Endothelial cell of umbilical vein (primary cell): ENCODE data around the gene NLE1. TPM values are rescaled to one million over a fixed set of nuclear protein-coding genes. Genes with fewer than 3 reads are reported as not detected.

Experiments used
- BruUV-seq: library from RNA; stranded (reverse); fragments of 400-500 nt; replicated peaks from 2 replicates; lab custom pipeline; 2021; lab: Mats Ljungman, UMichigan
- CTCF ChIA-PET: fragments of 300-600, 350-600 bp; sonication (Branson Sonifier 250); formaldehyde crosslinking; loops from one replicate; lab custom pipeline; 2021; ENCODE audit warnings: antibody characterized with exemption, inconsistent platforms; lab: Charles Lee
- POLR2A ChIA-PET: fragments of 300-600, 350-600 bp; sonication (Branson Sonifier 250); formaldehyde crosslinking; loops from one replicate; lab custom pipeline; 2021; ENCODE audit warnings: antibody characterized with exemption, inconsistent platforms; lab: Charles Lee
- DNase-seq: peaks from one replicate; pipeline ENCODE4 v3.0.0-alpha.2; 2011; ENCODE audit warnings: low read depth, low spot score
- FAIRE-seq: peaks from 2 replicates; lab custom pipeline; 2011; peaks lifted over from hg19 to GRCh38; lab: Jason Lieb, UNC
- H2AFZ ChIP-seq: 2 replicates; pipeline ENCODE4 v1.6.0; 2012; ENCODE audit warnings: low read depth, low read length, control low read depth, inconsistent platforms
- H3K27ac ChIP-seq: 2 replicates; pipeline ENCODE4 v1.5.1; 2011; ENCODE audit warnings: low read depth, mild to moderate bottlenecking, control low read depth, low read length, moderate library complexity; ENCODE audit not compliant: insufficient read depth
- H3K27me3 ChIP-seq, 2 experiments: 2 replicates each; pipeline versions ENCODE4 v1.6.0 to v1.6.1; 2011; ENCODE audit warnings: low read length in 2 of 2, mixed read lengths in 1 of 2; ENCODE audit not compliant: control insufficient read depth in 2 of 2, insufficient read depth in 2 of 2
- H3K36me3 ChIP-seq, 2 experiments: 2 replicates in 1 of 2; 3 replicates in 1 of 2; pipeline ENCODE4 v1.5.1; 2011; ENCODE audit warnings: low read length in 2 of 2, mild to moderate bottlenecking in 1 of 2, moderate library complexity in 1 of 2; ENCODE audit not compliant: control insufficient read depth in 2 of 2, insufficient read depth in 2 of 2; ENCODE audit errors: extremely low read depth in 1 of 2
- H3K4me1 ChIP-seq: 3 replicates; pipeline ENCODE4 v1.5.1; 2011; ENCODE audit warnings: mild to moderate bottlenecking, low read length; ENCODE audit not compliant: control insufficient read depth, insufficient read depth; ENCODE audit errors: extremely low read depth
- H3K4me2 ChIP-seq: 2 replicates; pipeline ENCODE4 v1.6.1; 2011; ENCODE audit warnings: low read length, control low read depth, mixed read lengths; ENCODE audit not compliant: insufficient read depth
- H3K4me3 ChIP-seq, 3 experiments: fragments of 200-600 bp in 1 of 3; sonication (generic), shearing (Covaris generic) in 1 of 3; replicated peaks in 1 of 3; 2 replicates each; pipeline ENCODE4 v1.5.1; 2011 to 2016; ENCODE audit warnings: control low read depth in 3 of 3, low read length in 3 of 3, mild to moderate bottlenecking in 2 of 3, inconsistent platforms in 1 of 3, low read depth in 1 of 3, moderate library complexity in 1 of 3; ENCODE audit not compliant: insufficient read depth in 1 of 3
- H3K79me2 ChIP-seq: 2 replicates; pipeline ENCODE4 v1.6.0; 2012; ENCODE audit warnings: low read length, inconsistent platforms; ENCODE audit not compliant: control insufficient read depth, insufficient read depth
- H3K9ac ChIP-seq: replicated peaks from 2 replicates; pipeline ENCODE3; 2011; ENCODE audit warnings: low read length, control low read depth; ENCODE audit not compliant: insufficient read depth; ENCODE audit errors: extremely low read depth
- H3K9me1 ChIP-seq: replicated peaks from 3 replicates; pipeline ENCODE4 v1.6.0; 2011; ENCODE audit warnings: mild to moderate bottlenecking, low read length; ENCODE audit not compliant: control insufficient read depth, insufficient read depth; ENCODE audit errors: extremely low read depth
- H3K9me3 ChIP-seq: replicated peaks from 2 replicates; pipeline ENCODE4 v1.5.1; 2012; ENCODE audit warnings: low read length, inconsistent platforms; ENCODE audit not compliant: control insufficient read depth, insufficient read depth
- H4K20me1 ChIP-seq: replicated peaks from 2 replicates; pipeline ENCODE3; 2011; ENCODE audit warnings: mild to moderate bottlenecking, low read length; ENCODE audit not compliant: control insufficient read depth, insufficient read depth; ENCODE audit errors: extremely low read depth
- EZH2 ChIP-seq: IDR thresholded peaks from 2 replicates; pipeline ENCODE4 v1.6.1; 2012; ENCODE audit warnings: borderline replicate concordance, low read depth, mild to moderate bottlenecking, moderate library complexity, low read length, inconsistent platforms; ENCODE audit not compliant: severe bottlenecking
- FOS ChIP-seq: IDR thresholded peaks from 2 replicates; pipeline ENCODE4 v1.6.1; 2011; ENCODE audit warnings: mild to moderate bottlenecking, low read length, moderate library complexity, borderline replicate concordance; ENCODE audit not compliant: insufficient read depth
- GATA2 ChIP-seq: IDR thresholded peaks from 2 replicates; pipeline ENCODE4 v1.7.0; 2011; ENCODE audit warnings: low read depth, mild to moderate bottlenecking, moderate library complexity, mixed read lengths, low read length; ENCODE audit not compliant: insufficient read length, insufficient read depth
- JUN ChIP-seq: IDR thresholded peaks from 2 replicates; pipeline ENCODE4 v1.6.1; 2011; ENCODE audit warnings: borderline replicate concordance, low read depth; ENCODE audit not compliant: insufficient read length, insufficient read depth
- MYC ChIP-seq: IDR thresholded peaks from one replicate; pipeline ENCODE4 v1.6.1; 2011; ENCODE audit warnings: mild to moderate bottlenecking, low read depth, low read length
- POLR2AphosphoS5 ChIP-seq: IDR thresholded peaks from 2 replicates; pipeline ENCODE4 v1.6.1; 2012; ENCODE audit warnings: low read depth, mild to moderate bottlenecking, control low read depth, low read length, moderate library complexity; ENCODE audit not compliant: insufficient read depth
- dilution Hi-C: fragments of 300-500 bp; cut with MboI; formaldehyde crosslinking; loops from one replicate; pipeline ENCODE4 v1.15.0; 2019; ENCODE audit warnings: low sequenced_read_pairs; ENCODE audit not compliant: extremely low pct_ligation_motif_present
- intact Hi-C: fragments of 100-400 bp; cut with micrococcal nuclease; formaldehyde crosslinking; loops from one replicate; pipeline ENCODE4 v1.10.0; 2022
- polyA plus RNA-seq, 4 experiments: library from polyadenylated mRNA; depleted of rRNA in 3 of 4; stranded (reverse) in 3 of 4; unstranded in 1 of 4; fragments of >200 nt; gene quantifications; 2 replicates each; pipeline versions ENCODE4 v1.2.1 to v1.2.3, GENCODE V29; 2011 to 2012; ENCODE audit warnings: missing spikeins in 1 of 4
- total RNA-seq: library from RNA; stranded (reverse); gene quantifications from 2 replicates; pipeline ENCODE4 v1.2.3, GENCODE V29; 2021
- TF ChIP-seq, protein P1 (sequence below), 2 donors: IDR thresholded peaks; 1 replicate in 1 of 2; 2 replicates in 1 of 2; pipeline ENCODE4 v1.5.1; 2011; ENCODE audit warnings: low read length in 2 of 2, mild to moderate bottlenecking in 2 of 2, moderate library complexity in 2 of 2, control low read depth in 1 of 2, inconsistent platforms in 1 of 2, low read depth in 1 of 2; ENCODE audit not compliant: insufficient read depth in 1 of 2; ENCODE audit errors: extremely low read depth in 1 of 2
- TF ChIP-seq, protein P2 (sequence below): IDR thresholded peaks from 2 replicates; pipeline ENCODE4 v1.6.1; 2011; ENCODE audit not compliant: insufficient read depth, insufficient read length

NLE1 gene
- total and polyA plus RNA-seq, 2 donors (not counting 3 experiments of a cell fraction or from before 2014, with no cell fraction given) = 19.1 to 22.8 TPM

DNA sequence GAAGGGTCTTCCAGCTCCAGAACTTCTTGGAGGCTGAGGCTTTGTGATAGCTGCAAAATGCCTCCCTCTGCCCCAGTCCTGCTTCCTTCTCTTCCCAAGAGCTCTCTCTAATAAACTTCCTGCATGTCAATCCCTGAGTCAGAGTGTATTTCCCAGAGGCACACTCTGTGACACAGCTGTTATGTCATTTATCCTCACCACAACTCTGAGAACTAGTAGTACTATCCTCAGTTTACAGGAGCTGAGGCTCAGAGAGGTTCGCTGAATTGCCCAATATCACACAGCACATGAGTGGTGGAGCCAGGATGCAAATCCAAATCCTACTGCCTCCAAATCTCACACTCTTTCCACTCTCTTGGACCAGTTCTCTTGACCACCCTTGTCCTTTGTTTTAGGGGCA lies 25.6 kb upstream of the NLE1 start:
- FAIRE-seq = no peak
- H3K36me3 ChIP-seq = no peaks in the 10 kb centered on the region
- no peaks in the 10 kb centered on the region for H3K79me2 ChIP-seq
- ChIA-PET CTCF (interaction anchor here (0.7 to 5.9 kb wide), 4 partner anchors 9 to 579 kb away, joined by 3 to 186 read pairs (median 5); partner anchors contain the start of gene SLFN12L), POLR2A (interaction anchor here (0.7 kb wide), 1 partner anchor 29 kb away, joined by 8 read pairs; no protein-coding TSS in a partner anchor)
- no peaks in the 10 kb centered on the region for H3K4me1 ChIP-seq
- no peaks in the 10 kb centered on the region for H3K9me3 ChIP-seq
- dilution Hi-C loops = no loop called here
- H3K27ac ChIP-seq = no peak overlapping the region
- no TSS peak for BruUV-seq
- no peaks in the 10 kb centered on the region for H3K9me1 ChIP-seq
- intact Hi-C loops = no loop called here
- H3K4me2 ChIP-seq = no peak overlapping the region
- TF ChIP-seq MYC (no peak), GATA2 (no peak), JUN (no peak), EZH2 (no peak), FOS (no peak), POLR2AphosphoS5 (no peak)
- TF ChIP-seq, protein P1, sequence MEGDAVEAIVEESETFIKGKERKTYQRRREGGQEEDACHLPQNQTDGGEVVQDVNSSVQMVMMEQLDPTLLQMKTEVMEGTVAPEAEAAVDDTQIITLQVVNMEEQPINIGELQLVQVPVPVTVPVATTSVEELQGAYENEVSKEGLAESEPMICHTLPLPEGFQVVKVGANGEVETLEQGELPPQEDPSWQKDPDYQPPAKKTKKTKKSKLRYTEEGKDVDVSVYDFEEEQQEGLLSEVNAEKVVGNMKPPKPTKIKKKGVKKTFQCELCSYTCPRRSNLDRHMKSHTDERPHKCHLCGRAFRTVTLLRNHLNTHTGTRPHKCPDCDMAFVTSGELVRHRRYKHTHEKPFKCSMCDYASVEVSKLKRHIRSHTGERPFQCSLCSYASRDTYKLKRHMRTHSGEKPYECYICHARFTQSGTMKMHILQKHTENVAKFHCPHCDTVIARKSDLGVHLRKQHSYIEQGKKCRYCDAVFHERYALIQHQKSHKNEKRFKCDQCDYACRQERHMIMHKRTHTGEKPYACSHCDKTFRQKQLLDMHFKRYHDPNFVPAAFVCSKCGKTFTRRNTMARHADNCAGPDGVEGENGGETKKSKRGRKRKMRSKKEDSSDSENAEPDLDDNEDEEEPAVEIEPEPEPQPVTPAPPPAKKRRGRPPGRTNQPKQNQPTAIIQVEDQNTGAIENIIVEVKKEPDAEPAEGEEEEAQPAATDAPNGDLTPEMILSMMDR (IDR thresholded peaks at IDR 0.05; ENCODE audit: extremely low read depth in 1 of 2, insufficient read depth in 1 of 2, low read depth in 1 of 2, low read length in 2 of 2) = no peak
- TF ChIP-seq, protein P2, sequence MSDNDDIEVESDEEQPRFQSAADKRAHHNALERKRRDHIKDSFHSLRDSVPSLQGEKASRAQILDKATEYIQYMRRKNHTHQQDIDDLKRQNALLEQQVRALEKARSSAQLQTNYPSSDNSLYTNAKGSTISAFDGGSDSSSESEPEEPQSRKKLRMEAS = no peak
- DNase-seq = no peak
- no peak overlapping the region for H3K9ac ChIP-seq
- no peak overlapping the region for H2AFZ ChIP-seq
- H4K20me1 ChIP-seq = no peaks in the 10 kb centered on the region
- peaks cover 0 to 2% of the 10 kb centered on the region in 2 experiments for H3K27me3 ChIP-seq
- H3K4me3 ChIP-seq = no peak overlapping the region
